Measurements from ENCODE around the gene LCE1A. TPM values are rescaled to one million over a fixed set of nuclear protein-coding genes. Genes with fewer than 3 reads are reported as not detected.

LCE1A gene
- total and polyA plus RNA-seq, 2 donors = 1.0 TPM; not detected in 1

- Histone ChIP-seq H3K27ac (ENCODE audit: low read depth in 1 of 2, low read length in 1 of 2) (no peak within 1 kb of the TSS), H3K36me3 (ENCODE audit: control insufficient read depth in 2 of 2, insufficient read depth in 2 of 2, low read length in 1 of 2) (no peaks in the 10 kb centered on the region), H3K4me3 (ENCODE audit: low read length in 2 of 2) (no peak within 1 kb of the TSS), H3K27me3 (ENCODE audit: control insufficient read depth in 2 of 2, insufficient read depth in 1 of 2, low read length in 1 of 2) (no peaks in the 10 kb centered on the region), H3K9me3 (ENCODE audit: control insufficient read depth in 2 of 2, insufficient read depth in 1 of 2, low read length in 1 of 2) (no peaks in the 10 kb centered on the region), H3K4me1 (ENCODE audit: control insufficient read depth in 2 of 2, insufficient read depth in 2 of 2, low read length in 2 of 2) (no peaks in the 10 kb centered on the region)
- no peak for DNase-seq (ENCODE audit: low read depth in 6 of 9, low spot score in 9 of 9)
- WGBS = 74% methylated on average over 2 of the region's 2 CpGs
Measured at GRCh38 chr1:152811671-152812070, 15.6 kb upstream of the LCE1A start, which contains the start of gene LCE1B. LCE1B (plus strand) TSS chr1:152811971; CDS start chr1:152812447, 476 bp downstream.

- no peak for DNase-seq (ENCODE audit: low read depth in 6 of 9, low spot score in 9 of 9)
- Histone ChIP-seq H3K27me3 (ENCODE audit: control insufficient read depth in 2 of 2, insufficient read depth in 1 of 2, low read length in 1 of 2) (no peaks in the 10 kb centered on the region), H3K36me3 (ENCODE audit: control insufficient read depth in 2 of 2, insufficient read depth in 2 of 2, low read length in 1 of 2) (no peaks in the 10 kb centered on the region), H3K27ac (ENCODE audit: low read depth in 1 of 2, low read length in 1 of 2) (no peak overlapping the region), H3K9me3 (ENCODE audit: control insufficient read depth in 2 of 2, insufficient read depth in 1 of 2, low read length in 1 of 2) (no peaks in the 10 kb centered on the region), H3K4me1 (ENCODE audit: control insufficient read depth in 2 of 2, insufficient read depth in 2 of 2, low read length in 2 of 2) (no peaks in the 10 kb centered on the region), H3K4me3 (ENCODE audit: low read length in 2 of 2) (no peak overlapping the region)
- WGBS = 92% methylated on average over 6 of the region's 6 CpGs
Measured at GRCh38 chr1:152817309-152817708, 10.0 kb upstream of the LCE1A start.

GRCh38 chr1:152823294-152823693 lies 4.0 kb upstream of the LCE1A start:
- Histone ChIP-seq H3K27me3 (ENCODE audit: control insufficient read depth in 2 of 2, insufficient read depth in 1 of 2, low read length in 1 of 2) (no peaks in the 10 kb centered on the region), H3K36me3 (ENCODE audit: control insufficient read depth in 2 of 2, insufficient read depth in 2 of 2, low read length in 1 of 2) (no peaks in the 10 kb centered on the region), H3K4me3 (ENCODE audit: low read length in 2 of 2) (no peak overlapping the region), H3K27ac (ENCODE audit: low read depth in 1 of 2, low read length in 1 of 2) (no peak overlapping the region), H3K4me1 (ENCODE audit: control insufficient read depth in 2 of 2, insufficient read depth in 2 of 2, low read length in 2 of 2) (no peaks in the 10 kb centered on the region), H3K9me3 (ENCODE audit: control insufficient read depth in 2 of 2, insufficient read depth in 1 of 2, low read length in 1 of 2) (no peaks in the 10 kb centered on the region)
- WGBS = 49% methylated on average over 5 of the region's 5 CpGs
- DNase-seq (ENCODE audit: low read depth in 6 of 9, low spot score in 9 of 9) = no peak

GRCh38 chr1:152824964-152825363 lies 2.3 kb upstream of the LCE1A start:
- no peak for DNase-seq (ENCODE audit: low read depth in 6 of 9, low spot score in 9 of 9)

GRCh38 chr1:152836870-152837269 lies 9.6 kb downstream of the LCE1A start:
- H3K27me3 ChIP-seq (ENCODE audit: control insufficient read depth in 2 of 2, insufficient read depth in 1 of 2, low read length in 1 of 2) = no peaks in the 10 kb centered on the region
- 79% methylated on average over 2 of the region's 2 CpGs for WGBS
- H3K4me3 ChIP-seq (ENCODE audit: low read length in 2 of 2) = no peak overlapping the region
- H3K27ac ChIP-seq (ENCODE audit: low read depth in 1 of 2, low read length in 1 of 2) = no peak overlapping the region
- no peaks in the 10 kb centered on the region for H3K9me3 ChIP-seq (ENCODE audit: control insufficient read depth in 2 of 2, insufficient read depth in 1 of 2, low read length in 1 of 2)
- no peaks in the 10 kb centered on the region for H3K4me1 ChIP-seq (ENCODE audit: control insufficient read depth in 2 of 2, insufficient read depth in 2 of 2, low read length in 2 of 2)
- H3K36me3 ChIP-seq (ENCODE audit: control insufficient read depth in 2 of 2, insufficient read depth in 2 of 2, low read length in 1 of 2) = no peaks in the 10 kb centered on the region
- DNase-seq (ENCODE audit: low read depth in 6 of 9, low spot score in 9 of 9) = no peak

More at GRCh38 chr1:152824964-152825363, 2.3 kb upstream of the LCE1A start:
- no peak overlapping the region for H3K4me3 ChIP-seq (ENCODE audit: low read length in 2 of 2)
- no peaks in the 10 kb centered on the region for H3K27me3 ChIP-seq (ENCODE audit: control insufficient read depth in 2 of 2, insufficient read depth in 1 of 2, low read length in 1 of 2)
- H3K36me3 ChIP-seq (ENCODE audit: control insufficient read depth in 2 of 2, insufficient read depth in 2 of 2, low read length in 1 of 2) = no peaks in the 10 kb centered on the region
- no peaks in the 10 kb centered on the region for H3K9me3 ChIP-seq (ENCODE audit: control insufficient read depth in 2 of 2, insufficient read depth in 1 of 2, low read length in 1 of 2)
- H3K27ac ChIP-seq (ENCODE audit: low read depth in 1 of 2, low read length in 1 of 2) = no peak overlapping the region
- no peaks in the 10 kb centered on the region for H3K4me1 ChIP-seq (ENCODE audit: control insufficient read depth in 2 of 2, insufficient read depth in 2 of 2, low read length in 2 of 2)

GRCh38 chr1:152842556-152842955 lies 15.3 kb downstream of the LCE1A start, which contains the start of gene LCE6A:
LCE6A (plus strand) TSS chr1:152842856; CDS start chr1:152843521, 665 bp downstream.
- Histone ChIP-seq H3K4me1 (ENCODE audit: control insufficient read depth in 2 of 2, insufficient read depth in 2 of 2, low read length in 2 of 2) (no peaks in the 10 kb centered on the region), H3K27me3 (ENCODE audit: control insufficient read depth in 2 of 2, insufficient read depth in 1 of 2, low read length in 1 of 2) (no peaks in the 10 kb centered on the region), H3K4me3 (ENCODE audit: low read length in 2 of 2) (no peak within 1 kb of the TSS), H3K9me3 (ENCODE audit: control insufficient read depth in 2 of 2, insufficient read depth in 1 of 2, low read length in 1 of 2) (no peaks in the 10 kb centered on the region), H3K36me3 (ENCODE audit: control insufficient read depth in 2 of 2, insufficient read depth in 2 of 2, low read length in 1 of 2) (no peaks in the 10 kb centered on the region), H3K27ac (ENCODE audit: low read depth in 1 of 2, low read length in 1 of 2) (no peak within 1 kb of the TSS)
- no peak for DNase-seq (ENCODE audit: low read depth in 6 of 9, low spot score in 9 of 9)
- WGBS = 79% methylated on average over 3 of the region's 3 CpGs

GRCh38 chr1:152855661-152856060 lies 28.4 kb downstream of the LCE1A start:
- H3K4me3 ChIP-seq (ENCODE audit: low read length in 2 of 2) = no peak overlapping the region
- H3K27ac ChIP-seq (ENCODE audit: low read depth in 1 of 2, low read length in 1 of 2) = no peak overlapping the region
- H3K9me3 ChIP-seq (ENCODE audit: control insufficient read depth in 2 of 2, insufficient read depth in 1 of 2, low read length in 1 of 2) = no peaks in the 10 kb centered on the region
- no peaks in the 10 kb centered on the region for H3K36me3 ChIP-seq (ENCODE audit: control insufficient read depth in 2 of 2, insufficient read depth in 2 of 2, low read length in 1 of 2)
- no peaks in the 10 kb centered on the region for H3K27me3 ChIP-seq (ENCODE audit: control insufficient read depth in 2 of 2, insufficient read depth in 1 of 2, low read length in 1 of 2)
- WGBS = 73% methylated on average over 2 of the region's 2 CpGs
- DNase-seq (ENCODE audit: low read depth in 6 of 9, low spot score in 9 of 9) = no peak
- no peaks in the 10 kb centered on the region for H3K4me1 ChIP-seq (ENCODE audit: control insufficient read depth in 2 of 2, insufficient read depth in 2 of 2, low read length in 2 of 2)

- Histone ChIP-seq H3K27me3 (ENCODE audit: control insufficient read depth in 2 of 2, insufficient read depth in 1 of 2, low read length in 1 of 2) (no peaks in the 10 kb centered on the region), H3K4me3 (ENCODE audit: low read length in 2 of 2) (no peak overlapping the region), H3K9me3 (ENCODE audit: control insufficient read depth in 2 of 2, insufficient read depth in 1 of 2, low read length in 1 of 2) (no peaks in the 10 kb centered on the region), H3K36me3 (ENCODE audit: control insufficient read depth in 2 of 2, insufficient read depth in 2 of 2, low read length in 1 of 2) (no peaks in the 10 kb centered on the region), H3K27ac (ENCODE audit: low read depth in 1 of 2, low read length in 1 of 2) (no peak overlapping the region), H3K4me1 (ENCODE audit: control insufficient read depth in 2 of 2, insufficient read depth in 2 of 2, low read length in 2 of 2) (no peaks in the 10 kb centered on the region)
- WGBS = 88% methylated on average over 1 of the region's 1 CpG
- no peak for DNase-seq (ENCODE audit: low read depth in 6 of 9, low spot score in 9 of 9)
Measured at GRCh38 chr1:152858062-152858461, 30.8 kb downstream of the LCE1A start.

- WGBS = 93% methylated on average over 3 of the region's 3 CpGs
- no peak within 1 kb of the TSS for H3K4me3 ChIP-seq (ENCODE audit: low read length in 2 of 2)
- no peak for DNase-seq (ENCODE audit: low read depth in 6 of 9, low spot score in 9 of 9)
Measured at GRCh38 chr1:152859696-152860095, 32.4 kb downstream of the LCE1A start, which contains the start of gene LCE7A. LCE7A (plus strand) TSS chr1:152859996; CDS start chr1:152860698, 702 bp downstream.

GRCh38 chr1:152860129-152860528 lies 32.9 kb downstream of the LCE1A start:
- Histone ChIP-seq H3K27me3 (ENCODE audit: control insufficient read depth in 2 of 2, insufficient read depth in 1 of 2, low read length in 1 of 2) (no peaks in the 10 kb centered on the region), H3K4me3 (ENCODE audit: low read length in 2 of 2) (no peak overlapping the region), H3K36me3 (ENCODE audit: control insufficient read depth in 2 of 2, insufficient read depth in 2 of 2, low read length in 1 of 2) (no peaks in the 10 kb centered on the region), H3K9me3 (ENCODE audit: control insufficient read depth in 2 of 2, insufficient read depth in 1 of 2, low read length in 1 of 2) (no peaks in the 10 kb centered on the region), H3K27ac (ENCODE audit: low read depth in 1 of 2, low read length in 1 of 2) (no peak overlapping the region), H3K4me1 (ENCODE audit: control insufficient read depth in 2 of 2, insufficient read depth in 2 of 2, low read length in 2 of 2) (no peaks in the 10 kb centered on the region)
- DNase-seq (ENCODE audit: low read depth in 6 of 9, low spot score in 9 of 9) = no peak
- WGBS = 79% methylated on average over 3 of the region's 3 CpGs

More at GRCh38 chr1:152859696-152860095, 32.4 kb downstream of the LCE1A start, which contains the start of gene LCE7A:
- no peaks in the 10 kb centered on the region for H3K36me3 ChIP-seq (ENCODE audit: control insufficient read depth in 2 of 2, insufficient read depth in 2 of 2, low read length in 1 of 2)
- H3K27ac ChIP-seq (ENCODE audit: low read depth in 1 of 2, low read length in 1 of 2) = no peak within 1 kb of the TSS
- no peaks in the 10 kb centered on the region for H3K4me1 ChIP-seq (ENCODE audit: control insufficient read depth in 2 of 2, insufficient read depth in 2 of 2, low read length in 2 of 2)
- H3K9me3 ChIP-seq (ENCODE audit: control insufficient read depth in 2 of 2, insufficient read depth in 1 of 2, low read length in 1 of 2) = no peaks in the 10 kb centered on the region
- no peaks in the 10 kb centered on the region for H3K27me3 ChIP-seq (ENCODE audit: control insufficient read depth in 2 of 2, insufficient read depth in 1 of 2, low read length in 1 of 2)

Measured in thymus (tissue), 11 donors.